Posterior vena cava (tissue), 2 donors: Measurements from ENCODE around the gene RAB26. TPM values are rescaled to one million over a fixed set of nuclear protein-coding genes. Genes with fewer than 3 reads are reported as not detected.
"Not testable (repeated sequence)": the region's sequence is repeated elsewhere in the genome, so short reads cannot be mapped to it uniquely, and the experiment has no call there.

Experiments
- DNase-seq: peaks from one replicate; pipeline ENCODE4 v3.0.0-alpha.2; 2020; ENCODE audit warnings: low spot score
- intact Hi-C, 2 donors: fragments of 100-400 bp; cut with DNase I; formaldehyde crosslinking; loops; one replicate each; pipeline versions ENCODE4 v1.14.1 to v1.14.2; 2022 to 2023
- microRNA-seq, 2 donors: library from miRNA; unstranded; fragments of <30 nt; microRNA quantifications; one replicate each; pipeline ENCODE4 v1.2.0, GENCODE V29; 2020 to 2021; ENCODE audit warnings: borderline microRNAs expressed in 2 of 2
- total RNA-seq, 2 donors: library from RNA; stranded (reverse); fragmentation: NEBNext Ultra II Directional; extraction: Animal tissue kit (Norgen Biotek cat#: 25700); gene quantifications; one replicate each; pipeline ENCODE4 v1.2.1, GENCODE V29; 2021
- donor health status: DM: yes; HTN: yes; CAD: no.
- donor health status: DM: yes; HTN: yes; CAD: no.

Gene RAB26
- total RNA-seq, 2 donors from 2014 or later, result 0.28 TPM; not detected in 1

- DNase-seq, result not testable (repeated sequence)
Observed at GRCh38 chr16:2203119-2203688, 54.8 kb downstream of the RAB26 start.

More at GRCh38 chr16:2203119-2203688, 54.8 kb downstream of the RAB26 start:
- intact Hi-C loops, result loop anchor here in 1 of 2 donors (10.0 kb wide), 1 partner anchor 322 kb away; the partner anchor contains the start of gene AMDHD2

Small RNAs within 50 kb of the gene (microRNA-seq; reads per million reads assigned to microRNA genes)
- gene MIR3180-5 (0 reads per million in 2 donors), gene MIR4516 (0 to 0.26 reads per million in 2 donors), gene MIR6511B1 (0 reads per million in 2 donors)

Other genes starting within 250 kb of the RAB26 start
- gene HS3ST6, start 230.2 kb upstream of the RAB26 start, total RNA-seq, result not detected
- gene MSRB1, start 205.4 kb upstream of the RAB26 start, total RNA-seq, result 10 to 100 TPM; 61.4 to 70.0 TPM
- not detected for gene RPL3L, start 193.9 kb upstream of the RAB26 start, total RNA-seq
- gene NDUFB10, start 189.1 kb upstream of the RAB26 start, total RNA-seq, result 100 to 1,000 TPM; 112 to 116 TPM
- 1,000 to 10,000 TPM; 1,131 to 1,263 TPM for gene RPS2, start 183.8 kb upstream of the RAB26 start, total RNA-seq
- gene RNF151, start 181.8 kb upstream of the RAB26 start, total RNA-seq, result not detected
- gene TBL3, start 176.6 kb upstream of the RAB26 start, total RNA-seq, result 10 to 100 TPM; 17.6 to 20.1 TPM
- not detected for gene NOXO1, start 167.2 kb upstream of the RAB26 start, total RNA-seq
- 10 to 100 TPM; 15.1 to 16.2 TPM for gene GFER, start 164.4 kb upstream of the RAB26 start, total RNA-seq
- under 1 TPM; 0.33 to 0.83 TPM for gene SYNGR3, start 158.7 kb upstream of the RAB26 start, total RNA-seq
- gene ZNF598, start 138.8 kb upstream of the RAB26 start, total RNA-seq, result 10 to 100 TPM; 29.4 to 38.7 TPM
- not detected for gene NPW, start 128.8 kb upstream of the RAB26 start, total RNA-seq
- 100 to 1,000 TPM; 115 to 143 TPM for gene NHERF2, start 121.7 kb upstream of the RAB26 start, total RNA-seq
- 10 to 100 TPM in 1 of 2 donors, 1 to 10 TPM in 1; 8.1 to 15.2 TPM for gene NTHL1, start 100.8 kb upstream of the RAB26 start, total RNA-seq
- gene TSC2, start 100.6 kb upstream of the RAB26 start, total RNA-seq, result 10 to 100 TPM; 77.8 to 86.9 TPM
- gene PKD1, start 12.7 kb upstream of the RAB26 start, total RNA-seq, result 100 to 1,000 TPM; 177 to 181 TPM
- 10 to 100 TPM; 56.7 to 62.0 TPM for gene TRAF7, start 7.2 kb downstream of the RAB26 start, total RNA-seq
- gene CASKIN1, start 48.0 kb downstream of the RAB26 start, total RNA-seq, result under 1 TPM in 1 of 2 donors, not detected in 1; 0.05 TPM
- 10 to 100 TPM; 16.6 to 21.4 TPM for gene MLST8, start 56.8 kb downstream of the RAB26 start, total RNA-seq
- 1 to 10 TPM; 2.1 to 2.6 TPM for gene BRICD5, start 62.2 kb downstream of the RAB26 start, total RNA-seq
- gene PGP, start 66.2 kb downstream of the RAB26 start, total RNA-seq, result 1 to 10 TPM; 7.2 to 8.4 TPM
- gene E4F1, start 75.0 kb downstream of the RAB26 start, total RNA-seq, result 10 to 100 TPM; 15.5 to 19.3 TPM
- gene DNASE1L2, start 87.8 kb downstream of the RAB26 start, total RNA-seq, result under 1 TPM in 1 of 2 donors, not detected in 1; 0.19 TPM
- gene ECI1, start 103.0 kb downstream of the RAB26 start, total RNA-seq, result 10 to 100 TPM; 30.2 to 31.9 TPM
- gene RNPS1, start 119.5 kb downstream of the RAB26 start, total RNA-seq, result 100 to 1,000 TPM in 1 of 2 donors, 10 to 100 TPM in 1; 84.9 to 101 TPM
- 10 to 100 TPM in 1 of 2 donors, 1 to 10 TPM in 1; 9.6 to 16.6 TPM for gene ABCA3, start 192.1 kb downstream of the RAB26 start, total RNA-seq